Heart left ventricle (tissue), 13 donors: Measurements from ENCODE around the gene VPS4B.

Experiments
- CTCF ChIP-seq, 12 donors: fragments of 200-600 bp; sonication (generic) in 4 of 12; IDR thresholded peaks; one replicate each; pipeline versions ENCODE4 v1.5.0 to v1.8.0; 2018 to 2022; ENCODE audit warnings: antibody characterized with exemption in 12 of 12, mild to moderate bottlenecking in 5 of 12
- POLR2A ChIP-seq, 2 donors: fragments of 450-650 bp; IDR thresholded peaks; one replicate each; pipeline ENCODE4 v1.6.1; 2017; ENCODE audit warnings: antibody characterized with exemption in 2 of 2, mild to moderate bottlenecking in 2 of 2, moderate library complexity in 2 of 2
- donor health status: ischemic (EF 13 %, LVEDD 7.1; RV severe dilation, severe dysfunction).
- donor health status: DM: no; HTN: yes; CAD: no.
- donor health status: DM: no; HTN: no; CAD: no.
- donor health status: ischemic (EF 25% LVEDD 6.9; RV normal size, moderate dysfunction).
- donor health status: ischemic (EF 25% LVEDD 5.7; RV mildly dilated, moderate dysfunction).
- donor health status: ischemic (EF 35%, LVEDD 5.7; RV mildly dilated, moderate dysfunction).
- donor health status: nonischemic (EF 11% LVEDD 7.7; RV severe dilation, severe dysfunction).
- donor health status: DM: yes; HTN: yes; CAD: no.
- donor health status: PGD.
- donor health status: ischemic (EF 29% LVEDD 5.4; RV normal size, mild dysfunction).
- donor health status: nonischemic (EF 23%, LVEDD 6.1; RV moderate dilation, normal function).

GRCh38 chr18:63449426-63449825 is 27.1 kb upstream of the VPS4B start:
- TF ChIP-seq POLR2A (IDR thresholded peaks at IDR 0.05) (no peak), CTCF (IDR thresholded peaks at IDR 0.05) (no peak)
